Ramos (cell line): ENCODE data around the gene ABI3BP.
"Not testable (repeated sequence)": the region's sequence is repeated elsewhere in the genome, so short reads cannot be mapped to it uniquely, and the experiment has no call there.

Experiments
- in situ Hi-C: fragments of 300-500 bp; cut with MboI; formaldehyde crosslinking; loops from one replicate; pipeline ENCODE4 v1.14.3; 2022; ENCODE audit warnings: low sequenced_read_pairs; ENCODE audit not compliant: unreplicated experiment

Gene ABI3BP

GRCh38 chr3:100993309-100993708, at the start of gene ABI3BP:
TSS of gene ABI3BP (minus strand) at chr3:100993421. CDS start at chr3:100993384, 37 bp downstream.
- in situ Hi-C loops: no loop called here

GRCh38 chr3:101039285-101039684, 46.1 kb upstream of the ABI3BP start:
- in situ Hi-C loops: no loop called here

GRCh38 chr3:101038880-101039279, 45.7 kb upstream of the ABI3BP start:
- in situ Hi-C loops: no loop called here

GRCh38 chr3:101038393-101038792, 45.2 kb upstream of the ABI3BP start:
- in situ Hi-C loops: no loop called here

- in situ Hi-C loops: no loop called here
These were observed 44.4 kb upstream of the ABI3BP start for GRCh38 chr3:101037613-101038012.

- in situ Hi-C loops: no loop called here
These were observed 43.5 kb upstream of the ABI3BP start for GRCh38 chr3:101036676-101037075.

- in situ Hi-C loops: no loop called here
These were observed 43.0 kb upstream of the ABI3BP start for GRCh38 chr3:101036213-101036618.

GRCh38 chr3:101027286-101027685, 34.1 kb upstream of the ABI3BP start:
- in situ Hi-C loops: no loop called here

GRCh38 chr3:101026881-101027280, 33.7 kb upstream of the ABI3BP start:
- in situ Hi-C loops: no loop called here

GRCh38 chr3:101026244-101026643, 33.0 kb upstream of the ABI3BP start:
- in situ Hi-C loops: no loop called here

- in situ Hi-C loops: no loop called here
These were observed 27.3 kb upstream of the ABI3BP start for GRCh38 chr3:101020351-101021015.

GRCh38 chr3:101017017-101017416, 23.8 kb upstream of the ABI3BP start:
- in situ Hi-C loops: no loop called here

- in situ Hi-C loops: not testable (repeated sequence)
These were observed 19.1 kb upstream of the ABI3BP start for GRCh38 chr3:101012312-101012711.

GRCh38 chr3:101011136-101011535, 17.9 kb upstream of the ABI3BP start:
- in situ Hi-C loops: no loop called here

- in situ Hi-C loops: no loop called here
These were observed 17.1 kb upstream of the ABI3BP start for GRCh38 chr3:101010296-101010695.

- in situ Hi-C loops: no loop called here
These were observed 16.2 kb upstream of the ABI3BP start for GRCh38 chr3:101009386-101009785.

- in situ Hi-C loops: no loop called here
These were observed 5.9 kb upstream of the ABI3BP start for GRCh38 chr3:100999160-100999559.

GRCh38 chr3:100994809-100995208, 1.6 kb upstream of the ABI3BP start:
- in situ Hi-C loops: no loop called here

GRCh38 chr3:100994187-100994586, 966 bp upstream of the ABI3BP start:
- in situ Hi-C loops: no loop called here

- in situ Hi-C loops: no loop called here
These were observed 799 bp downstream of the ABI3BP start for GRCh38 chr3:100992231-100993012.

- in situ Hi-C loops: no loop called here
These were observed 5.1 kb downstream of the ABI3BP start for GRCh38 chr3:100988080-100988479.

GRCh38 chr3:100984308-100984707, 8.9 kb downstream of the ABI3BP start:
- in situ Hi-C loops: no loop called here
